Fibroblast of lung (primary cell): Measurements from ENCODE around the gene CCIN. TPM values are rescaled to one million over a fixed set of nuclear protein-coding genes. Genes with fewer than 3 reads are reported as not detected.

ENCODE experiments used
- DNase-seq, 2 donors: peaks; one replicate each; pipeline versions ENCODE4 v3.0.0 to v3.0.0-alpha.2; 2010; ENCODE audit warnings: low read depth in 2 of 2
- H2AFZ ChIP-seq: 2 replicates; pipeline ENCODE4 v1.5.1; 2012; ENCODE audit warnings: low read length, control low read depth, inconsistent platforms
- H3K27ac ChIP-seq: 2 replicates; pipeline ENCODE4 v1.5.1; 2011; ENCODE audit warnings: low read length, control low read depth; ENCODE audit not compliant: insufficient read depth
- H3K27me3 ChIP-seq: 2 replicates; pipeline ENCODE4 v1.5.1; 2011; ENCODE audit warnings: mild to moderate bottlenecking, low read length; ENCODE audit not compliant: control insufficient read depth, insufficient read depth
- H3K36me3 ChIP-seq: 2 replicates; pipeline ENCODE4 v1.5.1; 2011; ENCODE audit warnings: low read length; ENCODE audit not compliant: control insufficient read depth, insufficient read depth
- H3K4me1 ChIP-seq: 2 replicates; pipeline ENCODE4 v1.5.1; 2011; ENCODE audit warnings: low read length; ENCODE audit not compliant: control insufficient read depth, insufficient read depth; ENCODE audit errors: extremely low read depth
- H3K4me2 ChIP-seq: 2 replicates; pipeline ENCODE4 v1.5.1; 2011; ENCODE audit warnings: low read length, control low read depth; ENCODE audit not compliant: insufficient read depth; ENCODE audit errors: extremely low read depth
- H3K4me3 ChIP-seq, 4 experiments: fragments of 200-600 bp in 1 of 4; sonication (generic) in 1 of 4; replicated peaks in 1 of 4; 2 replicates each; pipeline ENCODE4 v1.5.1; 2011 to 2016; ENCODE audit warnings: low read length in 4 of 4, low read depth in 3 of 4, mild to moderate bottlenecking in 3 of 4, control low read depth in 2 of 4, inconsistent platforms in 1 of 4, mixed read lengths in 1 of 4; ENCODE audit not compliant: insufficient read depth in 1 of 4; ENCODE audit errors: control extremely low read depth in 1 of 4
- H3K79me2 ChIP-seq: 2 replicates; pipeline ENCODE4 v1.5.1; 2012; ENCODE audit warnings: mild to moderate bottlenecking, low read length, inconsistent platforms; ENCODE audit not compliant: control insufficient read depth, insufficient read depth
- H3K9ac ChIP-seq: 2 replicates; pipeline ENCODE4 v1.5.1; 2011; ENCODE audit warnings: mild to moderate bottlenecking, low read length, control low read depth; ENCODE audit not compliant: insufficient read depth
- H3K9me3 ChIP-seq: 2 replicates; pipeline ENCODE4 v1.5.1; 2012; ENCODE audit warnings: low read depth, low read length; ENCODE audit not compliant: control insufficient read depth, insufficient read depth
- H4K20me1 ChIP-seq: 2 replicates; pipeline ENCODE4 v1.5.1; 2011; ENCODE audit warnings: low read length; ENCODE audit not compliant: control insufficient read depth, insufficient read depth; ENCODE audit errors: extremely low read depth
- CTCF ChIP-seq, 2 donors: IDR thresholded peaks in 1 of 2; conservative IDR thresholded peaks in 1 of 2; 1 replicate in 1 of 2; 2 replicates in 1 of 2; pipeline ENCODE4 v1.5.1; 2011 to 2012; ENCODE audit warnings: low read length in 2 of 2, control low read depth in 1 of 2, inconsistent platforms in 1 of 2, low read depth in 1 of 2, mild to moderate bottlenecking in 1 of 2
- EZH2 ChIP-seq: IDR thresholded peaks from 2 replicates; pipeline ENCODE4 v1.5.1; 2012; ENCODE audit warnings: low read length, control low read depth, mild to moderate bottlenecking; ENCODE audit errors: missing control alignments
- polyA plus RNA-seq, 2 donors: library from polyadenylated mRNA; depleted of rRNA in 1 of 2; stranded (reverse) in 1 of 2; unstranded in 1 of 2; fragments of >200 nt; gene quantifications; 2 replicates each; pipeline ENCODE4 v1.2.1, GENCODE V29; 2011 to 2012; ENCODE audit warnings: missing spikeins in 1 of 2
- total RNA-seq: library from RNA; depleted of rRNA; stranded (reverse); fragments of >200 nt; gene quantifications from 2 replicates; pipeline ENCODE4 v1.2.1, GENCODE V29; 2014

CCIN gene
- total and polyA plus RNA-seq, 2 donors (not counting 1 experiment from before 2014, with no cell fraction given), result 0.40 to 1.3 TPM

GRCh38 chr9:36138901-36139300 lies 30.3 kb upstream of the CCIN start:
- Histone ChIP-seq H3K4me1 (peaks cover 16% of the 10 kb centered on the region), H3K4me3 (no peak overlapping the region), H3K9ac (no peak overlapping the region), H4K20me1 (no peaks in the 10 kb centered on the region), H3K79me2 (no peaks in the 10 kb centered on the region), H3K9me3 (no peaks in the 10 kb centered on the region), H3K27me3 (no peaks in the 10 kb centered on the region), H3K36me3 (peaks cover 2% of the 10 kb centered on the region), H2AFZ (no peak overlapping the region), H3K4me2 (no peak overlapping the region), H3K27ac (no peak overlapping the region)
- no peak for DNase-seq
- no peak for TF ChIP-seq CTCF (conservative IDR thresholded peaks at IDR 0.05 in 1 of 2, IDR thresholded peaks at IDR 0.05 in 1 of 2; ENCODE audit: low read depth in 1 of 2, low read length in 2 of 2)
- no peak for TF ChIP-seq EZH2

DNA sequence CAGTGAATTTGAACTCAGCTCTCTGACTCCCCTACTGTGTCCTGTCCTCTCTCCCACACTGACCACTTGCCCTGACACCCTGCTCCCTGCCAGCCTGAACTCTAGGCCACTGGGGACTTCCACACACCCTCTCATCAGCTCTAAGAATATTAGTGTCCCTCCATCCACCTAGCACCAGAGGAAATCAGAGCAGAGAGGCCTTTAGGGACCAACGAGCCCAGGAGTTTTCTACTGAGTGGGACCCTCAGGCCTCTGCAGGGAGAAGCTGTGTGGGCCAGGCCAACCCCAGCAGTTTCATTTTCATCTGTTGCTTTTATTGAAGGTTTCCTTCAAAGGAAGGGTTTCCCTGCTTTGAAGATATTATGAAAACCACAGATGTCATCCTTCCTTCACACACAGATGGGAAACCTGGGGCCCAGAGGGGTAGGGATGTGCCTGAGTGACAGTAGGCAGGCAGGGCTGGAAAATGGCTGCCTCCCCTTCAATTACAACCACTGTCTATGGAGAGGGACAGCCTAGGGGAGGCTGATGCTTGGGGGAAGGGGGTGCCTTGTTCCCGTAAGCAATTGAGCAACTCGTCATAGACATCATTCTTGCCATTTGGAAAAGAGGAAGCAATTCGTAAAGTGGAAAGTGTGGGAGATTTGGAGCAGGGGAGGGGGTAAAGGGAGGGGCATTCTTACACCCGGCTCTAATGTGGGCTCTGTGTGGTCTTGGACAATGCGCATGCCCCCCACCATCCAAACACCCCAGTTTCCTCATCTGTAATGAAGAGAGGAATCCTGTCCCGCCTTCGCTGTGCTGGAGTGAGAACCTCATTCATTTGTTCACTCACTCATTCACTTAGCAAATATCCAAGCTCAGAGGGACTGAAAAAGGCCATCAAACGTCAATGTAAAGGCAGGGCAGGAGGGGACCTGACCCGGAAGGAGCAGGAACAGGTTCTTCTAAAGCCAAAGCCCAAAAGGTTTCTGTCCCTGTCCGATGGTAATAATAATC lies 28.8 kb upstream of the CCIN start:
- H3K79me2 ChIP-seq, result no peaks in the 10 kb centered on the region
- no peak for TF ChIP-seq EZH2
- no peak for TF ChIP-seq CTCF (conservative IDR thresholded peaks at IDR 0.05 in 1 of 2, IDR thresholded peaks at IDR 0.05 in 1 of 2; ENCODE audit: low read depth in 1 of 2, low read length in 2 of 2)
- DNase-seq, result no peak

DNA sequence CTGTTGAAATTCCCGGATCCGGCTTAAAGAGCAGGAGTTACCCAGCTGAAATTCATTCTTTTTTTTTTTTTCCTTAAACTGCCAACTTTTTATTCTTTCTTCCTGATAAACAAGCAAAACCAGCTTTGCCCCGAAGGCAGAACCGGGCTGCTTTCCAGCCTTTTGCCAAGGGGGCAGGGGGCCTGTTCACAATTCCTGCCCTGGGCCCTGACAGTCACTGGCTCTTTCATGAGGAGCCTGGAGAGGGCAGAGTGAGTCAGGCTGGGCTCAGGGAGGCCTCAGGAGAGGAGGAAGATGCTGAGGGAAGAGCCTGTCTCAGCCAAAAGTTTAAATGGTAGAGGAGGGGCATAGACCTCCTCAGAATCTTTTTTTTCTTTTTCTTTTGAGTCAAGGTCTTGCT lies 27.9 kb upstream of the CCIN start:
- H3K9me3 ChIP-seq, result no peaks in the 10 kb centered on the region
- no peak for TF ChIP-seq EZH2
- TF ChIP-seq CTCF (conservative IDR thresholded peaks at IDR 0.05 in 1 of 2, IDR thresholded peaks at IDR 0.05 in 1 of 2; ENCODE audit: low read depth in 1 of 2, low read length in 2 of 2), result peak; percentile 48 to 50
- no peak overlapping the region for H2AFZ ChIP-seq
- H3K4me3 ChIP-seq, result no peak overlapping the region
- no peak overlapping the region for H3K9ac ChIP-seq
- H3K79me2 ChIP-seq, result no peaks in the 10 kb centered on the region
- peaks cover 2% of the 10 kb centered on the region for H3K36me3 ChIP-seq
- no peak overlapping the region for H3K4me2 ChIP-seq
- peak in 1 of 2 donors; percentile 48 for DNase-seq
- no peaks in the 10 kb centered on the region for H3K27me3 ChIP-seq
- H3K4me1 ChIP-seq, result peaks cover 13% of the 10 kb centered on the region
- no peaks in the 10 kb centered on the region for H4K20me1 ChIP-seq
- no peak overlapping the region for H3K27ac ChIP-seq

More for the DNA sequence above, 28.8 kb upstream of the CCIN start:
- Histone ChIP-seq H3K9me3 (no peaks in the 10 kb centered on the region), H3K4me3 (no peak overlapping the region), H2AFZ (no peak overlapping the region), H3K4me2 (no peak overlapping the region), H3K36me3 (peaks cover 2% of the 10 kb centered on the region), H3K9ac (no peak overlapping the region), H3K27ac (no peak overlapping the region), H3K27me3 (no peaks in the 10 kb centered on the region), H4K20me1 (no peaks in the 10 kb centered on the region), H3K4me1 (peaks cover 16% of the 10 kb centered on the region)
